OCI-LY1 (cell line): Measurements from ENCODE around the gene FARP1.

Experiments
- EZH2 ChIP-seq: fragments of 200-600 bp; sonication (generic), shearing (Covaris generic); IDR thresholded peaks from 2 replicates; pipeline ENCODE4 v1.8.0; 2017; ENCODE audit warnings: borderline replicate concordance, mixed run types, mild to moderate bottlenecking, antibody characterized with exemption, low read length, moderate library complexity, mixed read lengths
- TF ChIP-seq, protein P1 (sequence below): fragments of 200-600 bp; sonication (generic), shearing (Covaris generic); IDR thresholded peaks from 2 replicates; pipeline ENCODE4 v1.5.1; 2017; ENCODE audit warnings: mild to moderate bottlenecking, antibody characterized with exemption, low read length, moderate library complexity, mixed read lengths

DNA sequence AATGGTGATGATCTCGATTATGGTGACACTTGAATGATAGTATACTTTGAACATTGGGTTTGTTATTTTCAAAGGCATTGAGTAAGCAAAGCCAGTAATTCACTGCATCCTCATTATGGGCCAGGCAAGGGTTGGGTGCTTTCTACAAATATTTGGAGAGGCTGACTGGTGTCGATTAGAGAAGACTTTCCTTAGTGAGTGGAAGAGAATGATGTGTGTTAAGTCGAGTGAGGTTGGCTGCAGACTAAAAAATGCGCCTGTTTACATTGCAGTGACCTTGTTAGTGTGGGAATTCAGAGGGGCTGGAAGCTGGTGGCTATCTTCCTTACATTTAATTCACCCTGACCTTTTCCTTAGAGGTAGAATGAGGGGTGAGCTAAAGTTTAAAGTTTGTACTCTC, 56.6 kb downstream of the FARP1 start:
- TF ChIP-seq, protein P1, sequence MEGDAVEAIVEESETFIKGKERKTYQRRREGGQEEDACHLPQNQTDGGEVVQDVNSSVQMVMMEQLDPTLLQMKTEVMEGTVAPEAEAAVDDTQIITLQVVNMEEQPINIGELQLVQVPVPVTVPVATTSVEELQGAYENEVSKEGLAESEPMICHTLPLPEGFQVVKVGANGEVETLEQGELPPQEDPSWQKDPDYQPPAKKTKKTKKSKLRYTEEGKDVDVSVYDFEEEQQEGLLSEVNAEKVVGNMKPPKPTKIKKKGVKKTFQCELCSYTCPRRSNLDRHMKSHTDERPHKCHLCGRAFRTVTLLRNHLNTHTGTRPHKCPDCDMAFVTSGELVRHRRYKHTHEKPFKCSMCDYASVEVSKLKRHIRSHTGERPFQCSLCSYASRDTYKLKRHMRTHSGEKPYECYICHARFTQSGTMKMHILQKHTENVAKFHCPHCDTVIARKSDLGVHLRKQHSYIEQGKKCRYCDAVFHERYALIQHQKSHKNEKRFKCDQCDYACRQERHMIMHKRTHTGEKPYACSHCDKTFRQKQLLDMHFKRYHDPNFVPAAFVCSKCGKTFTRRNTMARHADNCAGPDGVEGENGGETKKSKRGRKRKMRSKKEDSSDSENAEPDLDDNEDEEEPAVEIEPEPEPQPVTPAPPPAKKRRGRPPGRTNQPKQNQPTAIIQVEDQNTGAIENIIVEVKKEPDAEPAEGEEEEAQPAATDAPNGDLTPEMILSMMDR = no peak
- TF ChIP-seq EZH2 = no peak
